SU-DHL-6 (cell line): ENCODE data around the gene TRPV5.

Source experiments
- H2AFZ ChIP-seq: fragments of 200-600 bp; sonication (generic); 2 replicates; pipeline ENCODE4 v1.6.1; 2014; ENCODE audit warnings: low read depth, mild to moderate bottlenecking, moderate library complexity, mixed read lengths, antibody characterized with exemption, low read length; ENCODE audit not compliant: severe bottlenecking
- H3F3A ChIP-seq: fragments of 200-600 bp; shearing (Covaris generic); 2 replicates; pipeline ENCODE4 v1.6.0; 2016; ENCODE audit warnings: antibody characterized with exemption, mild to moderate bottlenecking; ENCODE audit not compliant: insufficient read depth
- H3K27ac ChIP-seq: fragments of 200-600 bp; sonication (generic); 2 replicates; pipeline ENCODE4 v1.5.1; 2016; ENCODE audit warnings: low read depth, mild to moderate bottlenecking, low read length, moderate library complexity, mixed read lengths
- H3K27me3 ChIP-seq: fragments of 200-600 bp; sonication (generic), shearing (Covaris generic); 2 replicates; pipeline ENCODE4 v1.6.0; 2014; ENCODE audit warnings: mild to moderate bottlenecking, low read length
- H3K36me3 ChIP-seq: fragments of 200-600 bp; sonication (generic); 2 replicates; pipeline ENCODE4 v1.6.1; 2014; ENCODE audit warnings: mild to moderate bottlenecking, low read length, mixed read lengths
- H3K4me2 ChIP-seq: fragments of 300-600, 200-600 bp; shearing (Covaris generic), sonication (generic); 2 replicates; pipeline ENCODE4 v1.6.0; 2014; ENCODE audit warnings: low read length, low read depth, mild to moderate bottlenecking; ENCODE audit not compliant: poor library complexity, severe bottlenecking
- H3K4me3 ChIP-seq: fragments of 200-600 bp; sonication (generic); 2 replicates; pipeline ENCODE4 v1.5.1; 2014; ENCODE audit warnings: antibody characterized with exemption, low read length, mild to moderate bottlenecking, mixed read lengths; ENCODE audit not compliant: insufficient read depth, poor library complexity, severe bottlenecking
- H3K79me2 ChIP-seq: fragments of 200-600 bp; sonication (generic); 2 replicates; pipeline ENCODE4 v1.6.1; 2014; ENCODE audit warnings: mild to moderate bottlenecking, low read length, moderate library complexity; ENCODE audit not compliant: insufficient read depth
- H3K9ac ChIP-seq: fragments of 200-600 bp; sonication (generic); 2 replicates; pipeline ENCODE4 v1.7.0; 2014; ENCODE audit warnings: mild to moderate bottlenecking, low read length
- H3K9me2 ChIP-seq: fragments of 200-600 bp; sonication (generic); replicated peaks from 2 replicates; pipeline ENCODE4 v1.6.1; 2014; ENCODE audit warnings: low read length; ENCODE audit not compliant: insufficient read depth
- H3K9me3 ChIP-seq: fragments of 200-600 bp; sonication (generic); 2 replicates; pipeline ENCODE4 v1.6.1; 2014; ENCODE audit warnings: low read length, mixed read lengths; ENCODE audit not compliant: insufficient read depth
- H4K20me1 ChIP-seq: fragments of 200-600 bp; sonication (generic); 2 replicates; pipeline ENCODE4 v1.6.1; 2014; ENCODE audit warnings: low read depth, mild to moderate bottlenecking, antibody characterized with exemption, low read length, moderate library complexity, mixed read lengths
- EZH2phosphoT487 ChIP-seq: fragments of 200-600 bp; sonication (generic), shearing (Covaris generic); conservative IDR thresholded peaks from 2 replicates; pipeline ENCODE4 v1.6.1; 2018; ENCODE audit warnings: mild to moderate bottlenecking, antibody characterized with exemption, low read length, moderate library complexity, mixed read lengths
- TF ChIP-seq, protein P1 (sequence below): fragments of 200-600 bp; sonication (generic); IDR thresholded peaks from one replicate; pipeline ENCODE4 v1.5.1; 2017; ENCODE audit warnings: antibody characterized with exemption, mild to moderate bottlenecking, low read length, moderate library complexity; ENCODE audit not compliant: insufficient read depth, poor library complexity, severe bottlenecking

The TRPV5 gene

DNA sequence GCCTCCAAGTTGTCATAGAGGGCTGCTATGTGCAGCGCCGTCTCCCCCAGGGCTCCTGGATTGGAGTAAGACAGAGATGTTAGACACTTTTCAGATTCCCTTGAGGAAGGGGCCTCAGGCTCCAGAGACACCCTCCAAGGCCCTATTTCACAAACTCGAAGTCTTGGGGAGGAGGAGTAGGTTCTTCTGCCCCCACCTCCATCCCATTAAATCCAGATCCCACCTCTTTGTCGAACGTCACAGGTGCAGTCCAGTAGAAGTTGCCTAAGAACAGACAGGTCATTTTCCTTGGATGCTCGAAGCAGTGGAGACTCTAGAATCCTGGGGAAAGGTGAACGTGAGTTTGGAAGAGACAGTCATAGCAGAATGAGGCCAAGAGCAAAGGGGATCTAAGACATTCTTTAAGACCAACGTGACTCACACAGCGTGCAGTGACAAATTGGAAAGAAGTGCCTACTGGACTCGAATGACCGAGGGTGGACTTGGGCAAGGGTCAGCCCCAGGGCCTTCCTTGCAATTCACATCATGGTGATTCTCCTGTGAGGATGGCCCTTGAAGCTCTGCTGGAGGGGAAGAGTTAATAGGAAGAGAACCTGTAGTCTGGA, 3.3 kb downstream of the TRPV5 start:
- H3F3A ChIP-seq: no peaks in the 10 kb centered on the region
- H4K20me1 ChIP-seq: no peaks in the 10 kb centered on the region
- no peak overlapping the region for H3K27ac ChIP-seq
- H3K79me2 ChIP-seq: no peaks in the 10 kb centered on the region
- H2AFZ ChIP-seq: no peak overlapping the region
- no peak overlapping the region for H3K4me3 ChIP-seq
- H3K9me2 ChIP-seq: no peaks in the 10 kb centered on the region
- TF ChIP-seq, protein P1, sequence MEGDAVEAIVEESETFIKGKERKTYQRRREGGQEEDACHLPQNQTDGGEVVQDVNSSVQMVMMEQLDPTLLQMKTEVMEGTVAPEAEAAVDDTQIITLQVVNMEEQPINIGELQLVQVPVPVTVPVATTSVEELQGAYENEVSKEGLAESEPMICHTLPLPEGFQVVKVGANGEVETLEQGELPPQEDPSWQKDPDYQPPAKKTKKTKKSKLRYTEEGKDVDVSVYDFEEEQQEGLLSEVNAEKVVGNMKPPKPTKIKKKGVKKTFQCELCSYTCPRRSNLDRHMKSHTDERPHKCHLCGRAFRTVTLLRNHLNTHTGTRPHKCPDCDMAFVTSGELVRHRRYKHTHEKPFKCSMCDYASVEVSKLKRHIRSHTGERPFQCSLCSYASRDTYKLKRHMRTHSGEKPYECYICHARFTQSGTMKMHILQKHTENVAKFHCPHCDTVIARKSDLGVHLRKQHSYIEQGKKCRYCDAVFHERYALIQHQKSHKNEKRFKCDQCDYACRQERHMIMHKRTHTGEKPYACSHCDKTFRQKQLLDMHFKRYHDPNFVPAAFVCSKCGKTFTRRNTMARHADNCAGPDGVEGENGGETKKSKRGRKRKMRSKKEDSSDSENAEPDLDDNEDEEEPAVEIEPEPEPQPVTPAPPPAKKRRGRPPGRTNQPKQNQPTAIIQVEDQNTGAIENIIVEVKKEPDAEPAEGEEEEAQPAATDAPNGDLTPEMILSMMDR: no peak
- no peak for TF ChIP-seq EZH2phosphoT487
- H3K4me2 ChIP-seq: no peak overlapping the region
- no peak overlapping the region for H3K9ac ChIP-seq
- no peaks in the 10 kb centered on the region for H3K36me3 ChIP-seq
- no peaks in the 10 kb centered on the region for H3K27me3 ChIP-seq
- no peaks in the 10 kb centered on the region for H3K9me3 ChIP-seq

- no peaks in the 10 kb centered on the region for H3K9me3 ChIP-seq
- H3K27ac ChIP-seq: no peak overlapping the region
- H3K79me2 ChIP-seq: no peaks in the 10 kb centered on the region
- no peak overlapping the region for H3K9ac ChIP-seq
- no peaks in the 10 kb centered on the region for H3K27me3 ChIP-seq
- H3K4me2 ChIP-seq: no peak overlapping the region
- no peak overlapping the region for H2AFZ ChIP-seq
- H3K9me2 ChIP-seq: no peaks in the 10 kb centered on the region
- H4K20me1 ChIP-seq: no peaks in the 10 kb centered on the region
- no peaks in the 10 kb centered on the region for H3F3A ChIP-seq
- H3K36me3 ChIP-seq: no peaks in the 10 kb centered on the region
- H3K4me3 ChIP-seq: no peak overlapping the region
- TF ChIP-seq, protein P1: no peak
- no peak for TF ChIP-seq EZH2phosphoT487
Observed at GRCh38 chr7:142927949-142928348, 5.6 kb downstream of the TRPV5 start.

GRCh38 chr7:142927085-142927745, 6.3 kb downstream of the TRPV5 start:
- Histone ChIP-seq H3K9me3 (no peaks in the 10 kb centered on the region), H3K9ac (no peak overlapping the region), H3K79me2 (no peaks in the 10 kb centered on the region), H3K36me3 (no peaks in the 10 kb centered on the region), H3K4me3 (no peak overlapping the region), H4K20me1 (no peaks in the 10 kb centered on the region), H3F3A (no peaks in the 10 kb centered on the region), H3K27me3 (no peaks in the 10 kb centered on the region), H3K9me2 (no peaks in the 10 kb centered on the region), H2AFZ (no peak overlapping the region), H3K4me2 (no peak overlapping the region), H3K27ac (no peak overlapping the region)
- no peak for TF ChIP-seq EZH2phosphoT487
- TF ChIP-seq, protein P1: no peak
